HepG2 (cell line): ENCODE measurements around the gene NFXL1. TPM values are rescaled to one million over a fixed set of nuclear protein-coding genes. Genes with fewer than 3 reads are reported as not detected.

Source experiments
- CC2D1A ChIP-seq: sonication (generic); formaldehyde crosslinking; IDR thresholded peaks from 2 replicates; pipeline ENCODE4 v1.8.1; 2023; ENCODE audit warnings: mild to moderate bottlenecking, missing genetic modification reagents
- GLI4 ChIP-seq: sonication (generic); formaldehyde crosslinking; IDR thresholded peaks from 2 replicates; pipeline ENCODE4 v1.5.1; 2020; ENCODE audit warnings: missing genetic modification reagents, mild to moderate bottlenecking, moderate library complexity, borderline replicate concordance
- MATR3 ChIP-seq: sonication (generic); formaldehyde crosslinking; IDR thresholded peaks from 2 replicates; pipeline ENCODE4 v1.4.0; 2020; ENCODE audit warnings: missing genetic modification reagents
- PAF1 ChIP-seq: IDR thresholded peaks from 2 replicates; pipeline ENCODE4 v1.6.1; 2016; ENCODE audit warnings: missing genetic modification reagents, missing compliant biosample characterization
- RBM22 ChIP-seq: fragments of 200-400 bp; formaldehyde crosslinking; optimal IDR thresholded peaks from 2 replicates; pipeline ENCODE3; 2017; ENCODE audit warnings: mild to moderate bottlenecking, low read length, moderate library complexity
- SMC3 ChIP-seq: IDR thresholded peaks from 2 replicates; pipeline ENCODE4 v1.6.1; 2011; ENCODE audit warnings: low read length, improper control_type of control experiment
- ZNF124 ChIP-seq: sonication (generic); formaldehyde crosslinking; IDR thresholded peaks from 2 replicates; pipeline ENCODE4 v1.4.0; 2020; ENCODE audit warnings: missing genetic modification reagents
- ZNF224 ChIP-seq: sonication (generic); formaldehyde crosslinking; IDR thresholded peaks from 2 replicates; pipeline ENCODE4 v1.5.0; 2020; ENCODE audit warnings: mild to moderate bottlenecking, missing genetic modification reagents
- ZNF570 ChIP-seq: sonication (generic); formaldehyde crosslinking; IDR thresholded peaks from 2 replicates; pipeline ENCODE4 v1.4.0; 2020; ENCODE audit warnings: mild to moderate bottlenecking, missing genetic modification reagents, borderline replicate concordance
- ZNF598 ChIP-seq: sonication (generic); formaldehyde crosslinking; IDR thresholded peaks from 2 replicates; pipeline ENCODE4 v1.5.1; 2020; ENCODE audit warnings: mild to moderate bottlenecking, missing genetic modification reagents, borderline replicate concordance
- ZNF616 ChIP-seq: sonication (generic); formaldehyde crosslinking; IDR thresholded peaks from 2 replicates; pipeline ENCODE4 v1.5.0; 2020; ENCODE audit warnings: low read depth, mild to moderate bottlenecking, missing genetic modification reagents
- ZNF674 ChIP-seq: sonication (generic); formaldehyde crosslinking; IDR thresholded peaks from 2 replicates; pipeline ENCODE4 v1.5.0; 2020; ENCODE audit warnings: low read depth, mild to moderate bottlenecking, missing genetic modification reagents
- ZSCAN12 ChIP-seq: sonication (generic); formaldehyde crosslinking; IDR thresholded peaks from 2 replicates; pipeline ENCODE4 v1.9.0; 2021; ENCODE audit warnings: mild to moderate bottlenecking, missing genetic modification reagents
- polyA plus RNA-seq, 8 experiments: library from polyadenylated mRNA; depleted of rRNA in 3 of 8; stranded (reverse) in 7 of 8; unstranded in 1 of 8; fragments of >200 nt; fragmentation: Illumina TruSeq in 4 of 8; extraction: Trizol in 4 of 8; gene quantifications; 2 replicates each; pipeline versions ENCODE4 v1.2.1 to v1.2.3, GENCODE V29; 2011 to 2016; ENCODE audit warnings: low read depth in 4 of 8, missing spikeins in 1 of 8, mixed read lengths in 1 of 8; ENCODE audit not compliant: insufficient read depth in 1 of 8
- total RNA-seq, 5 experiments: library from RNA; depleted of rRNA; stranded (reverse); fragments of >200 nt; fragmentation: Illumina TruSeq; extraction: Trizol; gene quantifications; 2 replicates each; pipeline ENCODE4 v1.2.3, GENCODE V29; 2016; ENCODE audit warnings: low read depth in 1 of 5
- TF ChIP-seq, protein P1 (sequence below): IDR thresholded peaks from 2 replicates; pipeline ENCODE4 v1.6.1; 2016; ENCODE audit warnings: control low read depth
- TF ChIP-seq, protein P2 (sequence below), 2 experiments: sonication (generic) in 1 of 2; formaldehyde crosslinking in 1 of 2; IDR thresholded peaks; 2 replicates each; pipeline versions ENCODE4 v1.6.1 to v1.9.0; 2014 to 2022; ENCODE audit warnings: antibody characterized with exemption in 1 of 2, borderline replicate concordance in 1 of 2, inconsistent platforms in 1 of 2, low read depth in 1 of 2, missing genetic modification reagents in 1 of 2
- TF ChIP-seq, protein P3 (sequence below): IDR thresholded peaks from 2 replicates; pipeline ENCODE4 v1.6.1; 2016; ENCODE audit warnings: missing compliant biosample characterization, missing genetic modification reagents, borderline replicate concordance
- TF ChIP-seq, protein P4 (sequence below): IDR thresholded peaks from 2 replicates; pipeline ENCODE4 v1.6.1; 2016; ENCODE audit warnings: missing biosample characterization, missing genetic modification reagents, low read depth
- TF ChIP-seq, protein P5 (sequence below): sonication (generic); formaldehyde crosslinking; IDR thresholded peaks from 2 replicates; pipeline ENCODE4 v1.4.0; 2020; ENCODE audit warnings: missing genetic modification reagents

NFXL1 gene
- total and polyA plus RNA-seq, 2 of the 13 experiments (the other 11 are each of a cell fraction or from before 2014, with no cell fraction given), result 12.0 to 18.6 TPM

DNA sequence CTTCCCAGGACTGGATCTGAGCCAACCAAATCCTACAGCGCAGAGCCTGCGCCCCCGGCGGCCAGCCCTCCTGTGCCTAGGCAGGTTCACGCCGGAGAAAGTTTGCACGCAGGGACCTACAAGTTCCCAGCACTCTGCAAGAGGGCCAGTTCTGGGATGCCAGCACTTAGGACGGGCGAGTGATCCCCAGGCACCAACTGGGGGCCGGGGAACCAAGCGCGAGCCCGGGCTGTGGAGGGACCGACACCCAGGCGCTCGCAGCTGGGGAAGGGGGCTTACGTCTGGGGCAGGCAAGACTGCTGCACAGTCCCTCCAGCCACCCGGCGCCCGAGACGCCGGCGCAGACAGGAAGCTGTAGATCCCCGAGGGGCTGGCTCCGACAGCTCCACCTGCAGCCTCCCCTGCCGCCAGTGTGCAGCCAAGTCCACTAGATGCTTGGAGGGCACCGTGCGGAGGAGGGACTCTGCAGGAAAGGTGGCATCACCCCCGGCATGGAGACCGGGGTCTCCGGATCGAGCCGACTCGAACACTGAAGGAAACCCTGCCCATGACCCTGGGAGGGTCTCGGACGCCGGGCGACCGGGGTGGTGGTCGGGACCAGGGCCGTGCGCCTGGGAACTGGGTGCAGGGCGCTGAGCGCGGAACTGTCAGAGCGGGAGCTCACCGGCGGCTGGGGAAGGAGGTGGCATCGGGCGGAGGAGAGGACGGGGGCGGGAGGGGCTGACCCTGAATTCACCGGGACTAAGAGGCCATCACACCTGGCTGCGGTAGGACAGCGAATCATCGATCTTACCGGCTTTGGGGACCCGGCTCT lies 77.1 kb downstream of the NFXL1 start (continued):
- TF ChIP-seq ZNF598 (CRISPR knock-in tag) (0 out of 2 replicates have a peak, but pooled peaks have one; percentile 75), SMC3 (no peak), GLI4 (peak; percentile 69; the same call in 1 of the 2 replicates), ZSCAN12 (CRISPR knock-in tag) (no peak), PAF1 (CRISPR knock-in tag) (no peak), ZNF224 (CRISPR knock-in tag) (no peak), ZNF570 (CRISPR knock-in tag) (no peak), CC2D1A (CRISPR knock-in tag) (no peak), ZNF674 (CRISPR knock-in tag) (no peak), RBM22 (no peak), MATR3 (CRISPR knock-in tag) (no peak), ZNF616 (CRISPR knock-in tag) (no peak), ZNF124 (CRISPR knock-in tag) (no peak)
- TF ChIP-seq, protein P1, sequence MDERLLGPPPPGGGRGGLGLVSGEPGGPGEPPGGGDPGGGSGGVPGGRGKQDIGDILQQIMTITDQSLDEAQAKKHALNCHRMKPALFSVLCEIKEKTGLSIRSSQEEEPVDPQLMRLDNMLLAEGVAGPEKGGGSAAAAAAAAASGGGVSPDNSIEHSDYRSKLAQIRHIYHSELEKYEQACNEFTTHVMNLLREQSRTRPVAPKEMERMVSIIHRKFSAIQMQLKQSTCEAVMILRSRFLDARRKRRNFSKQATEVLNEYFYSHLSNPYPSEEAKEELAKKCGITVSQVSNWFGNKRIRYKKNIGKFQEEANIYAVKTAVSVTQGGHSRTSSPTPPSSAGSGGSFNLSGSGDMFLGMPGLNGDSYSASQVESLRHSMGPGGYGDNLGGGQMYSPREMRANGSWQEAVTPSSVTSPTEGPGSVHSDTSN (CRISPR knock-in tag), result no peak
- TF ChIP-seq, protein P2, sequence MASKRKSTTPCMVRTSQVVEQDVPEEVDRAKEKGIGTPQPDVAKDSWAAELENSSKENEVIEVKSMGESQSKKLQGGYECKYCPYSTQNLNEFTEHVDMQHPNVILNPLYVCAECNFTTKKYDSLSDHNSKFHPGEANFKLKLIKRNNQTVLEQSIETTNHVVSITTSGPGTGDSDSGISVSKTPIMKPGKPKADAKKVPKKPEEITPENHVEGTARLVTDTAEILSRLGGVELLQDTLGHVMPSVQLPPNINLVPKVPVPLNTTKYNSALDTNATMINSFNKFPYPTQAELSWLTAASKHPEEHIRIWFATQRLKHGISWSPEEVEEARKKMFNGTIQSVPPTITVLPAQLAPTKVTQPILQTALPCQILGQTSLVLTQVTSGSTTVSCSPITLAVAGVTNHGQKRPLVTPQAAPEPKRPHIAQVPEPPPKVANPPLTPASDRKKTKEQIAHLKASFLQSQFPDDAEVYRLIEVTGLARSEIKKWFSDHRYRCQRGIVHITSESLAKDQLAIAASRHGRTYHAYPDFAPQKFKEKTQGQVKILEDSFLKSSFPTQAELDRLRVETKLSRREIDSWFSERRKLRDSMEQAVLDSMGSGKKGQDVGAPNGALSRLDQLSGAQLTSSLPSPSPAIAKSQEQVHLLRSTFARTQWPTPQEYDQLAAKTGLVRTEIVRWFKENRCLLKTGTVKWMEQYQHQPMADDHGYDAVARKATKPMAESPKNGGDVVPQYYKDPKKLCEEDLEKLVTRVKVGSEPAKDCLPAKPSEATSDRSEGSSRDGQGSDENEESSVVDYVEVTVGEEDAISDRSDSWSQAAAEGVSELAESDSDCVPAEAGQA (IDR thresholded peaks at IDR 0.05; ENCODE audit: low read depth), result no peak
- TF ChIP-seq, protein P2 (CRISPR knock-in tag; IDR thresholded peaks at IDR 0.05; ENCODE audit: borderline replicate concordance), result no peak
- TF ChIP-seq, protein P3, sequence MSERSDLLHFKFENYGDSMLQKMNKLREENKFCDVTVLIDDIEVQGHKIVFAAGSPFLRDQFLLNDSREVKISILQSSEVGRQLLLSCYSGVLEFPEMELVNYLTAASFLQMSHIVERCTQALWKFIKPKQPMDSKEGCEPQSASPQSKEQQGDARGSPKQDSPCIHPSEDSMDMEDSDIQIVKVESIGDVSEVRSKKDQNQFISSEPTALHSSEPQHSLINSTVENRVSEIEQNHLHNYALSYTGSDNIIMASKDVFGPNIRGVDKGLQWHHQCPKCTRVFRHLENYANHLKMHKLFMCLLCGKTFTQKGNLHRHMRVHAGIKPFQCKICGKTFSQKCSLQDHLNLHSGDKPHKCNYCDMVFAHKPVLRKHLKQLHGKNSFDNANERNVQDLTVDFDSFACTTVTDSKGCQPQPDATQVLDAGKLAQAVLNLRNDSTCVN (CRISPR knock-in tag), result no peak
- TF ChIP-seq, protein P4, sequence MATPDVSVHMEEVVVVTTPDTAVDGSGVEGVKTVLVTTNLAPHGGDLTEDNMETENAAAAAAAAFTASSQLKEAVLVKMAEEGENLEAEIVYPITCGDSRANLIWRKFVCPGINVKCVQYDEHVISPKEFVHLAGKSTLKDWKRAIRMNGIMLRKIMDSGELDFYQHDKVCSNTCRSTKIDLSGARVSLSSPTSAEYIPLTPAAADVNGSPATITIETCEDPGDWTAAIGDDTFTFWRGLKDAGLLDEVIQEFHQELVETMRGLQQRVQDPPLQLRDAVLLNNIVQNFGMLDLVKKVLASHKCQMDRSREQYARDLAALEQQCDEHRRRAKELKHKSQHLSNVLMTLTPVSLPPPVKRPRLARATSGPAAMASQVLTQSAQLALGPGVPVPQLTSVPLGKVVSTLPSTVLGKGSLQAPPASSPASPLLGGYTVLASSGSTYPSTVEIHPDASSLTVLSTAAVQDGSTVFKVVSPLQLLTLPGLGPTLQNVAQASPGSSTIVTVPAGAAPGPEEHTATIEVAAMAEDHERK (CRISPR knock-in tag), result no peak
- TF ChIP-seq, protein P5, sequence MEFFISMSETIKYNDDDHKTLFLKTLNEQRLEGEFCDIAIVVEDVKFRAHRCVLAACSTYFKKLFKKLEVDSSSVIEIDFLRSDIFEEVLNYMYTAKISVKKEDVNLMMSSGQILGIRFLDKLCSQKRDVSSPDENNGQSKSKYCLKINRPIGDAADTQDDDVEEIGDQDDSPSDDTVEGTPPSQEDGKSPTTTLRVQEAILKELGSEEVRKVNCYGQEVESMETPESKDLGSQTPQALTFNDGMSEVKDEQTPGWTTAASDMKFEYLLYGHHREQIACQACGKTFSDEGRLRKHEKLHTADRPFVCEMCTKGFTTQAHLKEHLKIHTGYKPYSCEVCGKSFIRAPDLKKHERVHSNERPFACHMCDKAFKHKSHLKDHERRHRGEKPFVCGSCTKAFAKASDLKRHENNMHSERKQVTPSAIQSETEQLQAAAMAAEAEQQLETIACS (CRISPR knock-in tag), result no peak
